ENCODE data around the gene OTX2.

- no peak for TF ChIP-seq GABPA (IDR thresholded peaks at IDR 0.05; ENCODE audit: low read depth)
- TF ChIP-seq CTCF (IDR thresholded peaks at IDR 0.05) = no peak
- no peak for TF ChIP-seq TEAD4 (IDR thresholded peaks at IDR 0.05; ENCODE audit: borderline replicate concordance, insufficient read depth)
- no peak for TF ChIP-seq PBX3 (IDR thresholded peaks at IDR 0.05)
- no peak for TF ChIP-seq FOXM1 (IDR thresholded peaks at IDR 0.05; ENCODE audit: low read depth)
Observed at GRCh38 chr14:56841611-56842010, 31.3 kb upstream of the OTX2 start.
